OCI-LY3 (cell line): ENCODE results near the gene EFNA5.

Experiments
- CTCF ChIP-seq: fragments of 200-600, 300-600 bp; sonication (generic); IDR thresholded peaks from 2 replicates; pipeline ENCODE4 v1.5.1; 2014; ENCODE audit warnings: antibody characterized with exemption, low read length, low read depth
- EZH2phosphoT487 ChIP-seq: fragments of 200-600 bp; shearing (Covaris generic); IDR thresholded peaks from 2 replicates; pipeline ENCODE4 v1.6.1; 2018; ENCODE audit warnings: antibody characterized with exemption, mixed run types, low read depth

GRCh38 chr5:107687404-107687803 lies 16.7 kb upstream of the EFNA5 start:
- TF ChIP-seq CTCF (no peak), EZH2phosphoT487 (no peak)
